Astrocyte (in vitro differentiated cells and primary cell): ENCODE results near the gene NBPF3. TPM values are rescaled to one million over a fixed set of nuclear protein-coding genes. Genes with fewer than 3 reads are reported as not detected.

ENCODE experiments used
- DNase-seq: peaks from one replicate; pipeline ENCODE4 v3.0.0-alpha.2; 2010; ENCODE audit warnings: low read depth
- FAIRE-seq: peaks from 2 replicates; lab custom pipeline; 2011; peaks lifted over from hg19 to GRCh38; lab: Jason Lieb, UNC
- H2AFZ ChIP-seq: 2 replicates; pipeline ENCODE4 v1.6.0; 2012; ENCODE audit warnings: low read depth, low read length, inconsistent platforms
- H3K27ac ChIP-seq: 2 replicates; pipeline ENCODE4 v1.5.1; 2011; ENCODE audit warnings: low read depth, low read length, inconsistent platforms
- H3K27me3 ChIP-seq: 2 replicates; pipeline ENCODE4 v1.6.0; 2011; ENCODE audit warnings: low read length, inconsistent platforms; ENCODE audit not compliant: insufficient read depth
- H3K36me3 ChIP-seq: 2 replicates; pipeline ENCODE4 v1.5.1; 2011; ENCODE audit warnings: low read length, inconsistent platforms; ENCODE audit not compliant: insufficient read depth
- H3K4me1 ChIP-seq: 2 replicates; pipeline ENCODE4 v1.5.1; 2011; ENCODE audit warnings: low read length, inconsistent platforms; ENCODE audit not compliant: insufficient read depth
- H3K4me2 ChIP-seq: 2 replicates; pipeline ENCODE4 v1.6.0; 2012; ENCODE audit warnings: low read length, inconsistent platforms
- H3K4me3 ChIP-seq: 2 replicates; pipeline ENCODE4 v1.5.1; 2011; ENCODE audit warnings: low read depth, mild to moderate bottlenecking, low read length, inconsistent platforms; ENCODE audit not compliant: insufficient read depth
- H3K79me2 ChIP-seq: 2 replicates; pipeline ENCODE4 v1.6.0; 2012; ENCODE audit warnings: mild to moderate bottlenecking, low read length, inconsistent platforms; ENCODE audit not compliant: insufficient read depth
- H3K9ac ChIP-seq: 2 replicates; pipeline ENCODE4 v1.6.0; 2012; ENCODE audit warnings: mild to moderate bottlenecking, low read length, inconsistent platforms
- H3K9me3 ChIP-seq: 2 replicates; pipeline ENCODE4 v1.5.1; 2012; ENCODE audit warnings: low read depth, mild to moderate bottlenecking, low read length, inconsistent platforms; ENCODE audit not compliant: insufficient read depth
- H4K20me1 ChIP-seq: 2 replicates; pipeline ENCODE4 v1.6.0; 2012; ENCODE audit warnings: low read length, inconsistent platforms; ENCODE audit not compliant: insufficient read depth
- H3K27ac Mint-ChIP-seq: one replicate; pipeline ENCODE4 v1.8.0; 2021; ENCODE audit warnings: mild to moderate bottlenecking, mixed read lengths; ENCODE audit not compliant: unreplicated experiment
- H3K27me3 Mint-ChIP-seq: one replicate; pipeline ENCODE4 v1.8.0; 2021; ENCODE audit warnings: low read depth, mixed read lengths; ENCODE audit not compliant: unreplicated experiment
- H3K36me3 Mint-ChIP-seq: one replicate; pipeline ENCODE4 v1.8.0; 2021; ENCODE audit warnings: low read depth, mixed read lengths; ENCODE audit not compliant: unreplicated experiment
- H3K4me1 Mint-ChIP-seq: one replicate; pipeline ENCODE4 v1.8.0; 2021; ENCODE audit warnings: low read depth, mixed read lengths; ENCODE audit not compliant: unreplicated experiment
- H3K4me3 Mint-ChIP-seq: one replicate; pipeline ENCODE4 v1.8.0; 2021; ENCODE audit warnings: mild to moderate bottlenecking, moderate library complexity, mixed read lengths; ENCODE audit not compliant: unreplicated experiment
- H3K9me3 Mint-ChIP-seq: one replicate; pipeline ENCODE4 v1.8.0; 2021; ENCODE audit warnings: mild to moderate bottlenecking, mixed read lengths; ENCODE audit not compliant: unreplicated experiment
- CTCF ChIP-seq: IDR thresholded peaks from 2 replicates; pipeline ENCODE4 v1.5.1; 2011; ENCODE audit warnings: low read depth, mild to moderate bottlenecking, inconsistent platforms, low read length, moderate library complexity; ENCODE audit not compliant: insufficient read depth
- EZH2 ChIP-seq: IDR thresholded peaks from 2 replicates; pipeline ENCODE4 v1.6.1; 2012; ENCODE audit warnings: mild to moderate bottlenecking, low read length, inconsistent platforms; ENCODE audit not compliant: insufficient read depth
- total RNA-seq: library from RNA; stranded (reverse); gene quantifications from 2 replicates; pipeline ENCODE4 v1.2.1, GENCODE V29; 2021

Gene NBPF3
- total RNA-seq, 1 donor from 2014 or later = 6.0 TPM

- no peak overlapping the region for H3K4me3 Mint-ChIP-seq
- peaks cover 19% of the 10 kb centered on the region for H3K4me1 Mint-ChIP-seq
These were observed 7.4 kb downstream of the NBPF3 start for GRCh38 chr1:21447311-21447710.

GRCh38 chr1:21449906-21450305 is 10.0 kb downstream of the NBPF3 start:
- TF ChIP-seq CTCF = no peak
- no peak for TF ChIP-seq EZH2
- Mint-ChIP-seq H3K4me3 (no peak overlapping the region), H3K36me3 (peaks cover 17% of the 10 kb centered on the region), H3K9me3 (peaks cover 2% of the 10 kb centered on the region), H3K27me3 (peaks cover 2% of the 10 kb centered on the region), H3K4me1 (peaks cover 30% of the 10 kb centered on the region), H3K27ac (no peak overlapping the region)
- Histone ChIP-seq H3K4me3 (no peak overlapping the region), H4K20me1 (no peaks in the 10 kb centered on the region), H3K9me3 (no peaks in the 10 kb centered on the region), H3K9ac (no peak overlapping the region), H3K4me2 (no peak overlapping the region), H2AFZ (no peak overlapping the region), H3K36me3 (no peaks in the 10 kb centered on the region), H3K27me3 (no peaks in the 10 kb centered on the region), H3K79me2 (no peaks in the 10 kb centered on the region), H3K27ac (no peak overlapping the region), H3K4me1 (peaks cover 27% of the 10 kb centered on the region)
- FAIRE-seq (no peak), DNase-seq (peak; percentile 62)

More at GRCh38 chr1:21447311-21447710, 7.4 kb downstream of the NBPF3 start:
- H3K4me3 ChIP-seq = no peak overlapping the region
- DNase-seq = no peak
- H3K36me3 Mint-ChIP-seq = peaks cover 20% of the 10 kb centered on the region
- H3K9ac ChIP-seq = no peak overlapping the region
- no peak overlapping the region for H2AFZ ChIP-seq
- no peaks in the 10 kb centered on the region for H3K27me3 ChIP-seq
- H3K27ac Mint-ChIP-seq = no peak overlapping the region
- H3K27ac ChIP-seq = no peak overlapping the region
- H3K9me3 ChIP-seq = no peaks in the 10 kb centered on the region
- H3K4me2 ChIP-seq = no peak overlapping the region
- H3K9me3 Mint-ChIP-seq = peaks cover 3% of the 10 kb centered on the region
- no peaks in the 10 kb centered on the region for H4K20me1 ChIP-seq
- no peaks in the 10 kb centered on the region for H3K36me3 ChIP-seq
- no peaks in the 10 kb centered on the region for H3K79me2 ChIP-seq
- FAIRE-seq = no peak
- peaks cover 19% of the 10 kb centered on the region for H3K4me1 ChIP-seq
- no peak for TF ChIP-seq CTCF
- no peak for TF ChIP-seq EZH2
- H3K27me3 Mint-ChIP-seq = peaks cover 2% of the 10 kb centered on the region

GRCh38 chr1:21451212-21451611 is 11.3 kb downstream of the NBPF3 start:
- peaks cover 2% of the 10 kb centered on the region for H3K27me3 Mint-ChIP-seq
- peaks cover 11% of the 10 kb centered on the region for H3K36me3 Mint-ChIP-seq
- Histone ChIP-seq H3K27ac (peak overlapping the region; percentile 30), H3K9me3 (no peaks in the 10 kb centered on the region), H3K4me2 (peak overlapping the region; percentile 69), H2AFZ (no peak overlapping the region), H3K79me2 (no peaks in the 10 kb centered on the region), H3K36me3 (no peaks in the 10 kb centered on the region), H3K4me1 (peaks cover 27% of the 10 kb centered on the region), H3K27me3 (no peaks in the 10 kb centered on the region), H4K20me1 (no peaks in the 10 kb centered on the region), H3K9ac (no peak overlapping the region), H3K4me3 (no peak overlapping the region)
- peak; percentile 84 for DNase-seq
- no peaks in the 10 kb centered on the region for H3K9me3 Mint-ChIP-seq
- no peak overlapping the region for H3K27ac Mint-ChIP-seq
- no peak for TF ChIP-seq CTCF
- TF ChIP-seq EZH2 = no peak
- H3K4me3 Mint-ChIP-seq = no peak overlapping the region
- no peak for FAIRE-seq
- H3K4me1 Mint-ChIP-seq = peaks cover 30% of the 10 kb centered on the region
